SHP77 (cell line): ENCODE measurements around the gene JMJD8.

Experiments used
- DNase-seq, 2 experiments: peaks; one replicate each; lab custom pipeline; 2025; lab: John Stamatoyannopoulos, UW

The JMJD8 gene

DNA sequence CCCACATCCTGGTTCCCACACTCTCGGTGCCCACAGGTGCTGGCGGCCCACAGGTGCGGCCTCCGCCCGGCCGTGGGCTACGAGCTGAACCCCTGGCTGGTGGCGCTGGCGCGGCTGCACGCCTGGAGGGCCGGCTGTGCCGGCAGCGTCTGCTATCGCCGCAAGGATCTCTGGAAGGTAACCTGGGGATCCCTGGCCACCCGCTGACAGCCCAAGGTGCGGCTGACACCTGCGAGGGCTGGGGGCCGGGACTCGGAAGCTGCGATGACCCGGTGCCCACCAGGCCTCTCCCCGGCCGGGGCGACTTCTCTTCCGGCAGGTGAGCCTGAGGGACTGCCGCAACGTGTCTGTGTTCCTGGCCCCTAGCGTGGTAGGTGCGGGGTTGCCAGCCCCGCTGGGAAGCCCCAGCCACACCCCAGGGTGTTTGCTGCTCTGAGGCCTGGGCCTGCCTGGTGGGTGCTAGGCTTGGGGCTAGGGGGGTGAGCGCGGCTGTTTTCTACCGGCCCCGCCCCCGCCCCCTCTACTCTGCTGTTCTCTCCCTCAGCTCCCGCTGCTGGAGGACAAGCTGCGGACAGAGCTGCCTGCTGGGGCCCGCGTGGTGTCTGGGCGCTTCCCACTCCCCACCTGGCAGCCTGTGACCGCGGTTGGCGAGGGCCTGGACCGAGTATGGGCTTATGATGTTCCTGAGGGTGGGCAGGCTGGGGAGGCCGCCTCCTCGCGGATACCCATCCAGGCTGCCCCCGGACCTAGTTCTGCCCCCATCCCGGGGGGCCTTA, 37.8 kb upstream of the JMJD8 start:
- no peak for DNase-seq

GRCh38 chr16:720990-721764, 37.0 kb upstream of the JMJD8 start, which contains the start of gene ANTKMT:
Gene ANTKMT (plus strand): TSS chr16:721146. CDS start chr16:721275, 129 bp downstream.
- DNase-seq, result peak; percentile 81 to 92

DNA sequence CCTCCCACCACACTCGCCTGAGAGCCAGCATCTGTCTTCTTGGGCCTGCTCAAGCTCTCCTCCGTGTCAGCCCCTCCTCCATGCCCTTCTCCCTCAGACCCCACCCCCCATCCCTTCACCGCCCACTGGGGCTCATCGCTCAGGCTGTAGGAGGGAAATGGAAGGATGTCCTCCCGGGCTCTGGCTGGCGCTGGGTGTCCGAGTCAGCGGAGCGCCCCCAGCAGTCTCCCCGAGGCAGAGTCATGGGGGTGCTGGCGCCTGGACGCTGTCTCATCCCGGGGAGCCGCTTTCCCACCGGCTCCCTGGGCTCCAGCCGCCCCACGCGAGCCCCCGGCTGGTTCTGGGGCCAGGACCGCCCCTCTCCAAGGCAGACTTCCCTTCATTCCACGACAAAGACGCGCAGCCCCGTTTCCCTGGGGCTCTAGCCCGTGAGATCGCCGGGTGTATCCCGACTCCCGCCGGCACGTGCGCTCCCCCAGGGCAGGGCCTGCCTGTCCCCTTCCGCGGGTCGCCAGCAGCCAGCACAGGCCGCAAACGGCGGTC, 36.4 kb upstream of the JMJD8 start:
- peak; percentile 71 to 83 for DNase-seq

GRCh38 chr16:719815-720446, 35.8 kb upstream of the JMJD8 start:
- peak in 1 of 2 experiments; percentile 49 for DNase-seq

GRCh38 chr16:718922-719321, 34.8 kb upstream of the JMJD8 start:
- no peak for DNase-seq

- DNase-seq, result no peak
Measured at GRCh38 chr16:718389-718788, 34.3 kb upstream of the JMJD8 start.

DNA sequence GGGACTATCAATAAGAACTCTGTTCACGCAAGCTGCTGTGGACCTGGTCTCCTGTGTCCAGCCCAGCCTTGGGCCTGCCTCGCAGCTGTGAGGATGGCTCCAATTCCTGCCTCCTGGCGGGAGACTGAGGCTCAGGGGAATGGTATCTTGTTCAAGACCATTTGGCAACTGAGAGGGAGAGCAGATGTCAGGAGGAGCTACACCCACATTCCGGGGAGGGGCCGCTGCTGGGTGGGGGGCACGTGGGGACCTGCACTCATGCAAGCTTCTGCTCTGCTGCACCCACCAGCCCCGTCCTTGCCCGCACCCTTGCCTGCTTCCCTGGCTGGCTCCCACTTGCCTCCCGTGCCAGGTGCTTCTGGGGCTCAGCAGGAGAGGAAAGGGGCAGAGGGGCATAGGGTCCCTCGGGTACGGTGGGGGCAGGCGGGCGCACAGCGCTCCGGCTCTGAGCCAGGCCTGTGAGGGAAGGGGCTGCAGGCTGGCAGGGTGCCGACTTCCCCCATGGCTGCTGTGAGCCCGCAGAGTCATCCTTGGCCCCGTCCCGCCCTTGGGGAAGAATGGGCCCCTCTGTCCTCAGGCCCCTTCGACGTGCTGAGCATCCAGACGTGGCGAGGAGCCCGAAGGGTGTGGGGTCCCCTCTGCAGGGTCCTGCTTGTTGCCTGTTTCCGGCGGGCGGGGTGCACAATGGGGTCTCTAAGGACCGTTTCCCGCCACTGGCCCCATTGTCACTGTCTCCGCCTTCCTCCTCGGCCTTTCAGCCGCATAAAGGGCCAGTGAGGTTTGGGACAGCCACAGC, 33.5 kb upstream of the JMJD8 start:
- DNase-seq, result no peak

GRCh38 chr16:716768-717325, 32.7 kb upstream of the JMJD8 start:
- DNase-seq, result no peak

DNA sequence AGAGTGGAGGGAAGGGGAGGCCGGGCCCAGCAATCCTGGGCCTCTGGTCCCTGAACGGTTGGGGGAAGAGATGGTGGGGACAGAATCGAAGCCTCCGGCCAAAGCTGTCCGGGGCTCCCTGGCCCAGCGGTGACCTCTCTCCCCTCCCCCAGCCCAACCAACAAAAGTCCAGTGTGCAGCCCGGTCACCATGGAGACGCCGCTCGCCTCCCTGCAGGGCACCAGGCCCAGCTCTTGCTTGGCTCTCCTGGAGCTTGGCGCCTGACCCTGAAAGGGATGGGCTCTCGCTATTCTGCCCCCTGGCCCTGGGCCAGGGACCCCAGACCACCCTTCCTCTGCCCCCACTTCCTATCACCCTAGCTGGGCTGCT, 32.0 kb upstream of the JMJD8 start:
- DNase-seq, result peak in 1 of 2 experiments; percentile 26

DNA sequence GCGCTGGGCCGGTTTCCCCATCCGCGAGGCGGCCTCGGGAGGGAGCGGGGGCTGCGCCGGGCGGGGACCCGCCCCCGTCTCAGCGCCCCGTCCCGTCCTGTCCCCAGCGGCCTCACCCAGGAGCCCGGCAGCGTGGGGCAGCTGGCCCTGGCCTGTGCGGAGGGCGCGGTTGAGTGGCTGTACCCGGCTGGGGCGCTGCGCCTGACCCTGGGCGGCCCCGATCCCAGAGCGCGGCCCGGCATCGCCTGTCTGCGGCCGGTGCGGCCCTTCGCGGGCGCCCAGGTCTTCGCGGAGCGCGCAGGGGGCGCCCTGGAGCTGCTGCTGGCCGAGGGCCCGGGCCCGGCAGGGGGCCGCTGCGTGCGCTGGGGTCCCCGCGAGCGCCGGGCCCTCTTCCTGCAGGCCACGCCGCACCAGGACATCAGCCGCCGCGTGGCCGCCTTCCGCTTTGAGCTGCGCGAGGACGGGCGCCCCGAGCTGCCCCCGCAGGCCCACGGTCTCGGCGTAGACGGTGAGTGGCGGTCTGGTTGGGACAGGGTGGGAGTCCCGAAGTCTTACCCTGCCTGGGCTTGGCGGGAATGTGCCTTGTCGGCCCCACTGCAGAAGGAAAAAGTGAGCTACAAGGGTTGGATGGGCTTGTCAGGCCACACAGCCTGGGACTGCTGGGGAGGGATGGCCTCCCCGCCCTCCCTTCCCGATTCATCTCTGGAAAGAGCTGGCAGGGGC, 31.5 kb upstream of the JMJD8 start:
- DNase-seq, result no peak

- peak; percentile 77 to 81 for DNase-seq
Measured at GRCh38 chr16:714558-715476, 30.7 kb upstream of the JMJD8 start, which contains the start of gene METRN. Gene METRN (plus strand): TSS chr16:715118. CDS start chr16:715290, 172 bp downstream.

- peak in 1 of 2 experiments; percentile 19 for DNase-seq
Measured at GRCh38 chr16:714079-714478, 29.9 kb upstream of the JMJD8 start.

DNA sequence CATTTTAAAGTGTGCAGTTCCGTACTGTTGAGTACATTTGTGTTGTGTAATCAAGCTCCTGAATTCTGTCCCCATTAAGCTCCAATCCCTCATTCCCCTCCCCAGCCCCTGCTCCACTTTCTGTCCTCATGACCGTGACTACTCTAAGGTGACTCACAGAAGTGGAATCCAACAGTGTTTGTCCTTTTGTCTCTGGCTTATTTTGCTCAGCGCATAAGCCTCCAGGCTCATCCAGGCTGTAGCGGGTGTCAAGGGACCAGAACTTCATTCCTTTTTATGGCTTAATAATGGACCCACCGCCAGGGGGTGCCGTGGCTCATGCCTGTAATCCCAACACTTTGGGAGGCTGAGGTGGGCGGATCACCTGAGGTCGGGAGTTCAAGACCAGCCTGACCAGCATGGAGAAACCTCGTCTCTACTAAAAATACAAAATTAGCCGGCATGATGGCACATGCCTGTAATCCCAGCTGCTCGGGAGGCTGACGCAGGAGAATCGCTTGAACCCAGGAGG, 28.7 kb upstream of the JMJD8 start:
- peak in 1 of 2 experiments; percentile 12 for DNase-seq

DNA sequence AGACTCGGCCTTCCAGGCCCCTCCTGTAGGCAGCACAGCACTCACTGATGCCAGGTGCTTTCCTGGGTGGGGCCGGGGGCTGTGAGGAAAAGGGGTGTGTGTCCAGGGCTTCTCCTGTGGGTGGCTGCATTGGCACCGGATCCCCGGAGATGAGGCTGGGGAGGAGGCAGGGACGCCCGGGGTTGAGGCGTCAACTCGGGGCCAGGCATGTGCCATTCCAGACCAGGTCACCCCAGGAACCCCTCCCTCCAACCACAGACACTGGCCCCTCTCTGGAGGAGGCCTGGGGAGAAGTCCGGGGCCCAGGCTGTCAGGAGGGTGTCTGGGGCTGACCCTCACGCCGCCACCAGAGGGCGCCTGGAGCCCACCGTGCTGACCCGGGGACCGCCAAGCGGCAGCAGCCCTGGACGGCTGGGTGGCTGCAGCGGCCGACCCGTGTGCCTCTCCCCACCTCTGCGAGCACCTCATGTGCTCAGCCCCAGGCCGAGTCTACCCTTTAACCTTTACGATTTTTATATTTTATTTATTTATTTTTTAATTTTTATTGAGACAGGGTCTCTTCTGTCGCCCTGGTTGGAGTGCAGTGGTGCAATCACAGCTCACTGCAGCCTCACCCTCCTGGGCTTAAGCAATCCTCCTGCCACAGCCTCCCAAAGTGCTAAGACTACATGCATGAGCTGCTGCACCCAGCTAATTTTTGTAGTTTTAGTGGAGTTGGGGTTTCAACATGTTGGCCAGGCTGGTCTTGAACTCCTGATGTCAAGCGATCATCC, 27.6 kb upstream of the JMJD8 start:
- DNase-seq, result peak in 1 of 2 experiments; percentile 73

DNA sequence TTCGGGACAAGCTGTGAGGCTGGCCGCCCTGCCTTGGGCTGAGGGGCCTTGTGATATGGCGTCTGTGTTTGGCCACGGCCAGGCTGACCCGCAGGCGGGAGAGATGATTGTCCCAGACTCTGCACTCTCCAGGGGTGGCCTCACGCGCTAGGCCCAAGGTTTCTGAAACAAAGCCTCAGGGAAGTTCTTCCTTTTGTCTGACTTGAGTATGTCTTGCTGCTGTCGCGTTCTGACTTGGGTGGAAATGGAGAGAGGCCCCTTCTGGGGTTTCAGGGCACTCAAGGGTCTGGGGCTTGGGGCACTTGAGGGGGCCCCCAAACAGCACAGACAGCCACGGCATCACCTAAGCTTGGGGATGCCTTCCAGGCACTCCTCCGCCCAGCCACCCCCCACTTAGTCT, 26.9 kb upstream of the JMJD8 start:
- no peak for DNase-seq

DNA sequence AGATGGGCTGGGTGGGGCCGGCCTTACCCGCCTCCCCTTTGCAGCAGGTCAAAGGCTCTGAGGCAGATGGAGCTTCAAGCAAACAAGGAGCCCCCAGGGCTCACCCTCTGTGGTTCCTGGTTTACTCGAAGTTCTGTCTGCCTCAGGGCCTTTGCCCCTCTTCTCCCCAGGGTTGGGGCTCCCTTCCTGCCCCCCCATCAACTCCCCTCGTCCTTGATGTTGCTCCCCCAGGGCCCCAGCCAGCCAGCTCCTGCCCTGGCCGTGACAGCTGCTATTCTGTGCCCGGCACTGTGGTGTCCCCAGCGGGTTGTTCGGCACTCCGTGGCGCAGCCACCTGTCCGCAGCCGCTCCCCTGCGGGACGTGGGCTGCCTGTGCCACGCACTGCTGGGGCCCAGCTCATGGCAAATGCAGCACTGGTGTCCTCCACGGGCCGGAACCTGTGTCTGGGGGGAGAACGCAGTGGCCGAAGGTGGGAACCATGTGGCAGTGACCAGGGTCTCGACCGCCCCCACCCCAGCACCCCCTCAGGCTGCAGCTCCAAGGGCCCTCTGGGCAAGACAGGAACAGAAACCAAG, 26.5 kb upstream of the JMJD8 start:
- DNase-seq, result no peak

DNA sequence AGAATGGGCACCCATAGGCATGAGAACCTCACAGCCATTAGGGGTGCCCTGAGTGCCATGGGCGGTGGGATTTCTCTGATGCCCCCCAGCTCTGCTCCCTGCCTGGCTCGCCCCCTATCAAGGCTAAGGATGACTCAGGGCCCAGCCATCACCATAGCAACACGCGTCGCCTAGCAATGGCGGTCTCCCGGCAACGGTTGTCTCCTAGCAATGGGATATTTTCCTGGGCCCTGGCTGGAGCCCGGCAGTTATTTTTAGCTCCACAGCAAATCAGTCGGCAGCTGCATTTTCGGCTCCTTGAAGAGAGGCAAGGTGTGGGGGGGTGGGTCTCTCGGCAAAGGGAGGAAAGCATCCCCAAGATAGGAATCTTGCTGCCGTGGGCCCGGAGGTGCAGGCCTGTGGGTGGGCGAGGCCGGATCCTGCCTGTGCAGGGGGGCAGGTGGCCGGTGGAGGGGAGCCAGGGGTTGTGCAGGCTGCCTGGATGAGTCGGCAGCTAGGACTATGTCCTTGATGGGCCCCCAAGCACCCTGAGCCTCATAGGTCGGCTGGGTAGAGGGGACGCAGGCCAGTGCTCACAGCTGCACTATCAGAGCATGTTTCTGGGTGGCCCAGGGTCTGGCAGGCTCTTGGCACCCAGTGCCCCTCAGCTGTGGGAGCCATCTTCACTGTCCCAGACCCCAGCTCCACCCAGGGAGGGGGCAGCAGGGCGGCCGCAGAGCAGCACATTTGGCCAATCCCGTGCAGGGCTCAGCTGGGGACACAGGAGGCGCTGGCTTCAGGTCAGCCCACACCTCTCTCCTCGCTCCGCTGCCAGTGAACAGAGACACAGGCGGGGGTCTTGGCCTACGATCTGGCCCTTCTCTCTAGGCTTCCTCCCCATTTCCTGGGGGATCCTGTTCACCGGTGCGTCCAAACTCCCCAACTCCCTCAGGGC, 25.7 kb upstream of the JMJD8 start:
- peak; percentile 89 to 93 for DNase-seq
